G401 (cell line): Measurements from ENCODE around the gene CDH13. TPM values are rescaled to one million over a fixed set of nuclear protein-coding genes. Genes with fewer than 3 reads are reported as not detected.

ENCODE experiments used
- DNase-seq: peaks from one replicate; pipeline ENCODE4 v3.0.0-alpha.2; 2015; ENCODE audit warnings: low spot score
- in situ Hi-C: cut with HindIII; loops from 2 replicates; pipeline ENCODE4 v1.10.0; 2016; ENCODE audit warnings: low sequenced_read_pairs, mixed read lengths
- total RNA-seq: library from RNA; depleted of rRNA; stranded (reverse); fragments of >200 nt; shearing (Covaris generic); gene quantifications from 2 replicates; pipeline ENCODE4 v1.2.3, GENCODE V29; 2014

Gene CDH13
- total RNA-seq, 1 experiment from 2014 or later, result 10.8 TPM

DNA sequence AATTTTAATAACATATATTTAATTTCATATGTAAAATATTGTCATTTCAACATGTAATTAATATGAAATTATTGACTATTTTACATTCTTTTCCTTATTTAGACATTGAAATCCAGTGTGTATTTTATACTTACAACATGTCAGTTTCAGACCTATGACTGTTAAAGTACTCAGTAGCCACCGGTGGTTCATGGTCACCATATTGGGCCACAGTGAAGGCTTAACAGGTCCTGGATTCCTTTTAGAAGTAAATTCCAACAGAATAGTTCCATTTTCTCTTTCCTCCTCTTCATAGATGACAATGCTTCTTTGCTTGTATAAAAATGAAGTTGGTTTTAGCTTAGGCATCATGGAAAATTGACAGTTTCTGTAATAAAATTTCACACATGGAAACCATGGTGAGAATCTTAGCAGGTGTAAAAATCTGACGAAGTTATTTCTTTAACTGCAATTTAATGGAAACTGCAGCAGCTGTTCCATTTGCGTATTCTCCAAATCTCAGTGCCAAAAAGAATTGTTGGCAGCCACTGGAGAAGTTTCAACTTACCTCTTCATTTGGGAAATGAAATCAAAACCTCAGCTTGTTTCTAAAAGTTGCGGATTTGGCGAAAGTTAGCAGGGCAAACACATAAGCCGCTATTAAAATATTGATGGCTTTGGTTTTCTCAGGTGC lies 231.1 kb downstream of the CDH13 start:
- no peak for DNase-seq
- in situ Hi-C loops, result no loop called here

DNA sequence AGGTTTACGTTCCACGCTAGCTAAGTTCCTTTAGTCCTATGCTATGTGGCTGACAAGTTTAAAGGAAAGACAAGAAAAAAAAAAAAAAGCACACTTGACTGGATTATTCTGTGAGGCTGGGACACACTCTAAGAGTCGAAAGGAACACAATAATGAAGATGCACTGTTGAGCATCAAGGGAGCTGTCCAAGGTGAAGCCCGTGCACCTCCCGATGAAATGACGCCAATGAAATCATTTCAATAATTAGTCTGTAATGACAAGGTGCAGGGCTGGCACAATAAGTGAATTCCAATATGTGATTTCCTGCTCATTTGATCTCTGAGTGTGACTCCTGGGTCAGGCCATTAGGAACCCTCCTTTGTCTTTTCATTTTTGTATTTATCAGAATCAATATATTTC lies 232.9 kb downstream of the CDH13 start:
- in situ Hi-C loops, result no loop called here
- no peak for DNase-seq

DNA sequence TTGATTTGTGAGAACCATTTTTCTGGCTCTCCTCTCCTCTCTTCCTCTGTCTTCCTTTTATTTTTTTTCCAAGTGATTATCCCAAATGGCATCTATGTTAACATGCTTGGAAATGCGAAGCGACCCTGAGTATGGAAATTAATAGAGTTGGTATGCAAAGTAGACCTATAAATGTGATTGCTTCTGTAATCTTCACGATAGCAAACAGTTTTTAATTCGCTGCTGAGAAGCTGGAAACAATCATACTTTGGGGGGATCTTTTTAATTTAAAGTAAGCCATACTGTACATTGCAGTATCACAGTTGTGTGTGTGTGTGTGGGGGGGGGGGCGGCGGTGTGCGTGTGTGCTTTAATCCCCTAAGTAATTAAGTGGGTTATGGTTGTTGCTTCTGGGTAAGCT lies 233.3 kb downstream of the CDH13 start:
- in situ Hi-C loops, result no loop called here
- no peak for DNase-seq

DNA sequence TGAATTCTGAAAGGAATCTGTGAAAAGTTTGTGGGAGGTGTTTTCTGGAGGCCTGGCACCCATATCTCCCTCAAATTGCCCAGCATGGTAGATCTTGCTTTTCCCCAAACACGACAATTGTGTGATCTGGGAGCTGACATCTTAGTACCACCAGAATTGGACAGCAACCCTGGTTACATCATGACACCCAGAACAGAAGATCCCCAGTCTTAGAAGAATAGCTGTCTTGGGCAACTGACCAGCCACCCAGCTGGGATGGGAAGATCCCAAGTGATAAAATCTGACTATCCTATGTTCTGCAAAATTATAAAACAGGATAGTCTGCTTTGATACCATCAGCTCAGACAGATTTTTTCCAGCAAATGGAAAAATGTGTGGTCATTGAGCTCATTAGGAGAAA lies 235.3 kb downstream of the CDH13 start:
- no peak for DNase-seq
- in situ Hi-C loops, result no loop called here

DNA sequence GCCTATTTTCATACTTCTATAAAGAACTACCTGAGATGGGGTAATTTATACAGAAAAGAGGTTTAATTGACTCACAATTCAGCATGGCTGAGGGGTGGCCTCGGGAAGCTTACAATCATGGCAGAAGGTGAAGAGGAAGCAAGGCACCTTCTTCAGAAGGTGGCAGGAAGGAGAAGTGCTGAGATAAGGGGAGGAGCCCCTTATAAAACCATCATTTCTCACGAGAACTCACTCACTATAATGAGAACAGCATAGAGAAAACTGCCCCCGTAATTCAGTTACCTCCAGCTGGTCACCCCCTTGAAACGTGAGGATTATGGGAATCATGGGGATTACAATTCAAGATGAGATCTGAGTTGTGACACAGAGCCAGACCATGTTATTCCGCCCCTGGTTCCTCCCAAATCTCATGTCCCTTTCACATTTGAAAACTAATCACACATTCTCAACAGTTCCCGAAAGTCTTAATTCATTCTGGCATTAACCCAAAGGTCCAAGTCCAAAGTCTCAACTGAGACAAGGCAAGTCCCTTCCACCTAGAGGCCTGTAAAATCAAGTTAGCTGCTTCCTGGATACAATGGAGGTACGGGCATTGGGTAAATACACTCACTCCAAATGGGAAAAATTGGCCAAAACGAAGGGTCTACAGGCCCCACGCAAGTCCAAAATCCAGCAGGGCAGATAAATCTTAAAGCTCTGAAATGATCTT lies 237.7 kb downstream of the CDH13 start:
- no peak for DNase-seq
- in situ Hi-C loops, result no loop called here

DNA sequence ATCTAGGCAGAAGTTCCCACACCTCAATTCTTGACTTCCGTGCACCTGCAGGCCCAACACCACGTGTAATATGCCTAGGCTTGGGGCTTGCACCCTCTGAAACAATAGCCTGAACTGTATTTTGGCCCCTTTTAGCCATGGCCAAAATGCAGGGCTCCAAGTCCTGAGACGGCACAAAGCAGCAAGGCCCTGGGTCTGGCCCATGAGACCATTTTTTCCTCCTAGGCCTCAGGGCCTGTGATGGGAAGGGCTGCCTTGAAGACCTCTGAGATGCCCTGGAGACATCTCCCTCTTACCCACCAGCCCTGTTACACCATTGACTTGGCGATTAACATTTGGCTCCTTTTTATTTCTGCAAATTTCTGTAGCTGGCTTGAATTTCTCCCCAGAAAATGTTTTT lies 238.6 kb downstream of the CDH13 start:
- DNase-seq, result no peak
- in situ Hi-C loops, result no loop called here

DNA sequence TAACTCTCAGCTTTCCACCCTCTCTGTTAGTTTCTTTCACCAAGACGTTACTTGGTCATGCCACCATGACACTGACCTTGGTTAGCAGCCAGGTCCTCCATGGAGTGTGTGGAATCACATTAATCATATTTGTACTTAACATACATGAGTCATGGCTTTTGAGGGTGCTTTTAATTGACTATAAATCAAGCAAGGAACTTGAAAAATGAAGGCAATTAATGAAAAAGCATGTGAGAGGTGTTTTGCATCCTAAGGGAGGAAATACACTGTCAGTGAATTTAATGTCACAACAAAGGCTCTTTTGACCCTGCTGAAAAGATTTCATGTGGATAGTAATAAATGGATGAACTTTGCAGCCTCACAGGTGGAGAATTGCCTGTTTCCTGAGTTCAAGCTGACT lies 240.7 kb downstream of the CDH13 start:
- no peak for DNase-seq
- in situ Hi-C loops, result no loop called here

DNA sequence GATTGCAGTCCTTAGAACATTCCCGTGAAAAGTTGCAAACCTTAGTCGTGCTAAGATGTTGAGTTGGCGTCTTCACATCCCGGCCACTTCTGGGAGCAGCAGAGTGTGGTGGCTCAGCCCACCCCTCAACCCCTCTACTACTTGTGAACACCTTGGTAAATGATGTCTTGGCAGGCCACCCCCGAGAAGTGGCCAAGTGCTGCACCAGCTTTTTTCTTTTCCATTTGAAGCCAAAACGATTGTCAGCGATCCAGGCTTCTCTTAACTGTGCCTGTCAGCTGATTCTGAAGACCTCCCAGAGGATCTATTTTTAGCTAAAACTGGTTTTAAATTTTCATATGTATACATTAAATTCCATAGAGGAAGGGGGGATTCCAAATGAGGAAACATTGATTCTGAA lies 247.5 kb downstream of the CDH13 start:
- DNase-seq, result no peak
- in situ Hi-C loops, result no loop called here

DNA sequence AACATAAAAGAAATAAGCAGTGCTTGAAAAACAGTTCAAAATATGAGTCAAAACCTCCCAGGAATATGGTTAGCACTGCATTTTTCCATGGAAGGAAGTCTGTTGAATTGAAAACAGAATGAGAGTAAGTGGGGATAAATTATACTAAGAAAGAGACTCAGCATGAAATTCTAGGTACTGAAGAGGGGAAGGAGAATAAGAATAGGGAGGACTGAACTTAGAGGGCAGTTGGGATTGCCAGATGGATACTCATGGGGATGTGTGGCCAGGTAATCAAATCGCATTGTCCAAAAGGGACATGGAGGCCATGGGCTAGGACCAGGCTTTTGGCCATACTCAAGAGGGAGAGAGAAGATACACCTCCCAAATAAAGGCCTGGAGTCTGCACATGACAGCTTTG lies 247.9 kb downstream of the CDH13 start:
- DNase-seq, result no peak
- in situ Hi-C loops, result no loop called here

DNA sequence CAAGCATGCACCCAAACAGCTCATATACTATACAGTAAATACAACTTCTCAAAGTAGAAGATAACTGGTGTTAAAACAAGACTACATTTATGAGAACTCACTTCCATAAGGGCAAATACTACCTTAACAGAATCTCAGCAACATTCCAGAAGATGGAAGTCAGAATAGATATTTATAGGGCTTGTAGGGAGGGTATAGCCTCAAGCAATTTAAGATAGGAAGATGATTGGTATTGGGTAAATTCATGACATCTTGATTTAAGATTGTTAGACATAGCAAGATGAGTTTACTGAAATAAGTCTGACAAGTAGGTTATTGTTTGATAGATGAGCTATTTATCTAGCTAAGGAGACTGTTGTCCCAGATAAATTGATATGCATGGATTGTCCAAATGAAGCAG lies 250.2 kb downstream of the CDH13 start:
- in situ Hi-C loops, result no loop called here
- no peak for DNase-seq

DNA sequence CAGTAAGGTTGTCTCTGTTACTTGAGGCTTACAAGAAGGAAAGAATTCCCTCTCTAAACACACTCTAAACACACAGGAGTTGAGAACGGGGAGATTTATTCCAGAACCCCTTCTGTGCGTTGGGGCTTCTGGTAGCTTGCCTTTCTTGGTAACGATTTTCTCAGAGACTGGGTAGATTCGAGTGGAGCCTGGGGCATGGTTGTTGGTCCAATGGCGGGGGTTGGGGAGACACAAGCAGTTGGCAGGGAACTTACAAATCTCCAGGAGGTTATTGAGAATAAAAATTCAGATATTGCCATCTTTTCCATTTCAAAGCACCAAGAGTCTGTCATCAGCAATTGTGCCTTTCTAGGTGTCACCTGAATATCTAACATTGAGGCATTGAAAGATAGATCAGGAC lies 251.7 kb downstream of the CDH13 start:
- no peak for DNase-seq
- in situ Hi-C loops, result no loop called here

DNA sequence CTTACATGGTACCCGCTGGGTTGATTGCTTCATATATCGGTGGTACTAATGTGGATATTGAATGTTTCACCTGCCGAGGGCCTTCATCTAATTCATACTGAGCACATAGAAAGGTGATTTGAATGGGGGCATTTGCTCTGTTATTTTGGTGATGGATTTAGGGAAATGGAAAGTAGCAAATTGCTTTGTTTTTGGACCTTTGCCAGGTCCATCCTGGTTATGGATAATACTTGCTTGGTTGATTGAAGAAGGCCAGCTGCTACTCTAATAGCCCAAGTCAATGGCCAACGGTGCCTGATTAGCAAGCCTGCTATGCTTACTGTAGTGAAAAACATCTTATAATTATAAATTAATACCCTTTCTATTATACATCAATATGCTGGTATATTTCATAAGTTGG lies 253.6 kb downstream of the CDH13 start:
- in situ Hi-C loops, result no loop called here
- DNase-seq, result no peak

DNA sequence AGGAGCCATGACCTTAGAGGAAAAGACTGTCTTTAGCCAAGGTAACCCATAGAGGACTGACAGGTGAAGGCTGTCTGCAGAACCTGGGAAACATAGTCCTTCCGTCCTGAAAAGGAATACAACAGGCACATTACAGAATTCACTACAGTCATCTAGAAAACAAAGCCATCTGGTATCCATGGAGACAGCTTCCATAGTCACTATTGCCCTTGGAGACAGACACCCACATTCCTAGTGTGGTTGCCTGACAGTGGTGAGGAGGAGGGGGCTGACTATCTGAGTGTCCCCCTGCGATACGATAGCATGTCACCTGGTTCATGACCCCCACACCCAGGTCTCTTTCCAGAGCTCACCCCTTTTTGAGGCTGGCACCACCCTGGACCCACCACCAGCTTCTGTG lies 254.7 kb downstream of the CDH13 start:
- no peak for DNase-seq
- in situ Hi-C loops, result no loop called here

DNA sequence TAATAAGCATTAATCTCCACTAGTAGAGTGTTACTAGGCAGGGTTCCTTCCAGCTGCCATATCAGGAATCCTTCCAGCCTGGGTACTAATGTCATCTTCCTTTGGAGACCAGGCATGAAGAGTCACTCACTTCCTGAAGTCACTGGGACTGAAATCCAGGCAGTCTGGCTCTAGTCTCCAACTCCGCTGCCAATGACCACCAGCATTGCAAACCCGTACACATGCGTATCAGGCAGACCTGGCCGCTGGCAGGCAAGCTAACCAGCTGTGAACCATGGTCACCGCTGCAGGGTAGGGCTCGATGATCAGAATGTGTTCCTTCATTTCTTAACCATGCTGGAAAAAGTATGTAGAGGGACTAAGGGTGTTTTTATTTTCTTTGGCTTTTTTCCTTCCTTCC lies 255.5 kb downstream of the CDH13 start:
- in situ Hi-C loops, result no loop called here
- DNase-seq, result no peak

DNA sequence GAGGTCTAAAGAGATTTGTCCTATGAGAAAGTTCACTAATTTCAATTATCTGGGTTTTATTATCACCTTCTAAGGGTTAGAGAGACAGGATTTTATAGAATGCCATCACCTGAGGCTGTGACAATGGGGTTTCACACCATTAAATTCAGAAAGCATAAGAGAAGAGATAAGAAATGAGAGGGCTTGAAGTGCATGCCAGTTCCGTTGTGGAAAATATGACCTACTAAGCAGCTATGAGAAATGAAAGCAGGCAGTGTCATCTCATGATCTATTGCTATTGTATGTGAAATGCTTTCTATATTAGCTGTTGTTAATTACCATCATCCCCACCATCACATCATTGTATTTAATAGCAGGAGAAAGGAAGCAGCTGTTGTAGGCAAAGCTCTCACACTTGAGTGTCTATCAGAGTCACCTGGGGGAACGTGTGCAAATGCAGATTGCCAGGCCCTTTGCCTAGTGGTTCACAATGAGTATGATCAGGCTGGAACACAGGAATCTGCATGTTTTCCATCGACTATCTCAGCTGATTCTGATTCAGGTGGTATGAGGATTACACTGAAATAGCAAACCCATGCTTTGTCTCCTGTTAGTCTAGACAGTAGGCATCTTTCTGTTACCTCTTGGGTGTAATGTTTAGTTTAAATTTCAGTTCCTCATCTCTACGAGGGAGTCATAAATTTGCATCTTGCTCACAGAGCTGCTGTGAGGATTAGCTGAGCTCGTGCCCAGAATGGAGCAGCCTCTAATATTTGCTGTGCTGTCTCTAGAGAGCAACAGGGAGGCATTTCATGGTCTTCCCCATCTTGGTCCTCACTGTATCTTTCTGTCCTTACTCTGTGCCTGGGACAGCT lies 256.4 kb downstream of the CDH13 start:
- no peak for DNase-seq
- in situ Hi-C loops, result no loop called here

DNA sequence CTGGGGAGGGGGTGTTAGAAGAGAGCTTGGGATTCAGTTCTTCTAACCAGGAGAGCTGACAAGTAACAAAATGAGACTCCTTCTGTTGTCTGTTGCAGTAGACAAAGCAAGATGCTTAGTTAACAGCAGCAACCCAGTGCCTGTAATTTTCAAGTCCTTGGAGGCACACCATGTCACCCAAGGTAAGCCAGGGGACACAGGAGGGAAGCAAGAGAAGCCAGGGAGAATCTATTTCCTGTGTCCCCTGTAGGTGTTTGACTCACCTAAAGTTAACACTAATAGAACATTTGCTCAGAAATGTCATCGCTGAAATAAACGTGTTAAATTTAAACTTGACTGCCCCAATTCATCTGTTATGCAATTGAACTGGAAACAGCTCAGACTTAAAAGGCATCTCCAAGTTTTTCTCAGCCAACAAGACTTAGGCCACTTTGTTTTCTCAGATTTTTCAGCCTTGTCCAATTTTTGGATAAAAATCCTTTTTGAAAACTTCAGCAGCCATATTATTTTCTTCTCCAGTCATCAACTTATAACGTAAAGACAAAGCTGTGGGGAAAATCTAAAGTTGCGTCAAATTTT lies 257.6 kb downstream of the CDH13 start:
- in situ Hi-C loops, result no loop called here

DNA sequence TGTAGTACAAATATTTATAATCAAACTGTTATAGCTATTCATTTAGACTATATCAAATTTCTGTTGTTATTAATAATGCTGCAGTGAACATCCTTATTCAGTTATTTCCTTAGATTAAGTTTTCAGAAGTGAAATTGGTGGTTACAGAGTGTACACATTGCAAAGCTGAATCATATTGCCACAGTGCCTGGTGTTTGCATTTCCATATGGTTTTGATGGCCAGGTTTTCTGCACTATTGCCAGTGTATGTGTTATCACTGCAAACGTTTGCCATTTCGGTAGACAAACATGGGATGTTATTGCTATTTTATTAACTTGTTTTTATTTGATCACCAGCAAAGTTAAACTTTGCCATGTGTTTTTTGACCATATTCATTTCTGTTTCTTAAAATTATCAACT lies 259.4 kb downstream of the CDH13 start:
- in situ Hi-C loops, result no loop called here
- no peak for DNase-seq

More for the DNA sequence above, 257.6 kb downstream of the CDH13 start:
- DNase-seq, result no peak

DNA sequence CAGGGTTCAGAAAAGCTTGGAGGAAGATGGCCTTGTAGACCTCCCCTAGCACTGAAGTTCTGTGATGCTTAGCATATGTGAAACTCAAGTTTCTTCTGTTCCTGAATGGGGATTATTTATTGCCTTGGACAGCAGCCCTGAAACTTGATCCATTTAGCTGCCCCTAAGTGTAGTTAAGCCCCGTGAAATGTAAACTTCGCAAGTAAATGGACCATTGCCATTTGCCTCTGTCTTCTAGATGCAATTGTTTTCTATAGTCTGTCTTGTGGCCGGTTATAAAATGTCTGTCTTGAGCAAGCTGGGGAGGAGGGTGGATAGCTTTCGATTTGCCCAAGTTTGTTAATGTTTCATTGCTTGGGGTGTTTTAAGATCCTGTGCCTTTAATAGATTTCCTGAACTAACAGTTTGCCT lies 261.8 kb downstream of the CDH13 start:
- no peak for DNase-seq
- in situ Hi-C loops, result no loop called here

DNA sequence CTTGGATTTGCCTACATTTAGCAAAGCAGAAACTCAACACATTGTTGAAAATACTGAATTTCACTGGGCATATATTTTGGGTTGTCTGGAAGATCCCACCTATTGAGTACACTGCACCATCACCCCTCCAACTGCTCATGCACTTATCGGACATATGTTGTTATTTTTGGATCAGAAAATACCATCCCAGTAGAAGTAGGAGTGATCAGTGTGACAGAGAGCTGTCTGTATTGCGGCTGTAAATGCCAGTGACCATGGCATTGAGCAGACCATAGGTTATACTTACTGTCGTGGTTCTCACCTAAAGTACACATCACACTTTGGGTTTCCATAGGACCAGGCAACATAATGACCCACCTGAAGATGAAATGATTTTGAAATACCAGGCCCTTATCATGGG lies 264.7 kb downstream of the CDH13 start:
- in situ Hi-C loops, result no loop called here
- no peak for DNase-seq

DNA sequence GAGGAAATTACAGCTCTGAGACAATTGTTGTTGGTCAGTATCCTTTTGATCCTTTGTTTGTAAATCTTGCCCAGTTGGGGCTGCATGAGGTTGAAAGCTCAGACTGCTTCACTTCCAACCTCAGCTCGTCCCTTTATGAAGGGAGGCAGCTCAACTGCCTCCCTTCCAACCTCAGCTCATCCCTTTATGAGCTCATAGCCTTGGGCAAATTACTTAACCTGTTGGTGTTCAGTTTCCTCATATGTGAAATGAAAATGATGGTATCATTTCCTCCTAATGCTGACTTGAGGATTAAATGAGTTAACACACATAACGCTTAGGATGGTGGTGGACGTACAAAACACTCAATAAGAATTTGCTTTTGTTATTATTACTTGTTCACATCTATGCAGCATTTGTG lies 265.1 kb downstream of the CDH13 start:
- in situ Hi-C loops, result no loop called here
- no peak for DNase-seq
